Spleen (tissue), 11 donors: Measurements from ENCODE around the gene KANK3. TPM values are rescaled to one million over a fixed set of nuclear protein-coding genes. Genes with fewer than 3 reads are reported as not detected.
A peak's percentile ranks its signal among the peaks of the same experiment; 100 is the strongest.

Experiments used
- DNase-seq: peaks from one replicate; pipeline ENCODE4 v3.0.0-alpha.2; 2020
- H3K27ac ChIP-seq, 8 donors: fragments of 200-600 bp; sonication (generic) in 7 of 8; 1 replicate in 4 of 8; 2 replicates in 4 of 8; pipeline versions ENCODE4 v1.5.0 to v1.8.0; 2016 to 2021; ENCODE audit warnings: inconsistent platforms in 4 of 8, mild to moderate bottlenecking in 4 of 8, moderate library complexity in 1 of 8
- H3K27me3 ChIP-seq, 7 donors: fragments of 200-600 bp; sonication (generic) in 6 of 7; replicated peaks in 1 of 7; 1 replicate in 4 of 7; 2 replicates in 3 of 7; pipeline versions ENCODE4 v1.5.0 to v1.8.0; 2016 to 2021; ENCODE audit warnings: inconsistent platforms in 3 of 7, mild to moderate bottlenecking in 1 of 7
- H3K36me3 ChIP-seq, 6 donors: fragments of 200-600 bp; sonication (generic) in 5 of 6; 1 replicate in 4 of 6; 2 replicates in 2 of 6; pipeline versions ENCODE4 v1.5.0 to v1.8.0; 2016 to 2021; ENCODE audit warnings: inconsistent platforms in 2 of 6
- H3K4me1 ChIP-seq, 6 donors: fragments of 200-600 bp; sonication (generic) in 5 of 6; 1 replicate in 3 of 6; 2 replicates in 3 of 6; pipeline versions ENCODE4 v1.5.0 to v1.8.0; 2016 to 2021; ENCODE audit warnings: inconsistent platforms in 3 of 6
- H3K4me3 ChIP-seq, 8 donors: fragments of 200-600 bp; sonication (generic) in 7 of 8; 1 replicate in 4 of 8; 2 replicates in 4 of 8; pipeline versions ENCODE4 v1.5.0 to v1.8.0; 2016 to 2021; ENCODE audit warnings: inconsistent platforms in 4 of 8, mild to moderate bottlenecking in 4 of 8, moderate library complexity in 2 of 8
- H3K9me3 ChIP-seq, 8 donors: fragments of 200-600 bp; sonication (generic) in 7 of 8; 1 replicate in 4 of 8; 2 replicates in 4 of 8; pipeline versions ENCODE4 v1.5.0 to v1.8.0; 2016 to 2021; ENCODE audit warnings: inconsistent platforms in 4 of 8
- POLR2A ChIP-seq, 3 donors: fragments of 450-650 bp; IDR thresholded peaks; one replicate each; pipeline ENCODE4 v1.5.1; 2017; ENCODE audit warnings: antibody characterized with exemption in 3 of 3, mild to moderate bottlenecking in 1 of 3
- POLR2AphosphoS5 ChIP-seq, 3 donors: sonication (generic); formaldehyde crosslinking; IDR thresholded peaks; one replicate each; pipeline ENCODE4 v1.5.1; 2017; ENCODE audit warnings: antibody characterized with exemption in 3 of 3
- WGBS, 5 donors: extraction: QIAGEN DNeasy Blood & Tissue Kit in 3 of 5; methylation state at CpG; one replicate each; pipeline versions ENCODE4 v1.1.5 to v1.1.7; 2013 to 2018; 5-methylcytosine and 5-hydroxymethylcytosine counted together
- intact Hi-C: fragments of 100-400 bp; cut with DNase I; formaldehyde crosslinking; loops from one replicate; pipeline ENCODE4 v1.15.0; 2023; ENCODE audit warnings: low total_unique reads
- polyA plus RNA-seq, 3 donors: library from polyadenylated mRNA; stranded (reverse); fragments of 200-250 nt; gene quantifications; one replicate each; pipeline ENCODE4 v1.2.1, GENCODE V29; 2013
- total RNA-seq, 7 donors: library from RNA; depleted of rRNA in 3 of 7; stranded (reverse); fragments of >200 nt in 3 of 7; fragmentation: NEBNext Ultra II Directional in 4 of 7; extraction: Animal tissue kit (Norgen Biotek cat#: 25700) in 4 of 7; gene quantifications; one replicate each; pipeline versions ENCODE4 v1.1.0 to v1.2.1, GENCODE V29; 2016 to 2021
- TF ChIP-seq, protein P1 (sequence below), 11 experiments: fragments of 200-600 bp in 7 of 11; fragments of 450-650 bp in 4 of 11; sonication (generic) in 4 of 11; IDR thresholded peaks in 8 of 11; conservative IDR thresholded peaks in 3 of 11; 1 replicate in 7 of 11; 2 replicates in 4 of 11; pipeline versions ENCODE4 v1.4.0 to v1.8.0; 2016 to 2021; ENCODE audit warnings: antibody characterized with exemption in 11 of 11, inconsistent platforms in 4 of 11, mild to moderate bottlenecking in 1 of 11
- donor health status: healthy with polysubstance abuse.
- donor health status: DM: no; HTN: no; CAD: no; lungs with moderate emphysema.
- donor health status: DM: no; HTN: no; CAD: no.
- donor health status: Bipolar disorder and iron deficiency.
- donor health status: healthy.
- donor health status: DM: no; HTN: no; CAD: no.
- donor health status: DM: yes; HTN: yes; CAD: no.

The KANK3 gene
- total and polyA plus RNA-seq, 10 donors, result 14.0 to 84.6 (median 52.8) TPM

DNA sequence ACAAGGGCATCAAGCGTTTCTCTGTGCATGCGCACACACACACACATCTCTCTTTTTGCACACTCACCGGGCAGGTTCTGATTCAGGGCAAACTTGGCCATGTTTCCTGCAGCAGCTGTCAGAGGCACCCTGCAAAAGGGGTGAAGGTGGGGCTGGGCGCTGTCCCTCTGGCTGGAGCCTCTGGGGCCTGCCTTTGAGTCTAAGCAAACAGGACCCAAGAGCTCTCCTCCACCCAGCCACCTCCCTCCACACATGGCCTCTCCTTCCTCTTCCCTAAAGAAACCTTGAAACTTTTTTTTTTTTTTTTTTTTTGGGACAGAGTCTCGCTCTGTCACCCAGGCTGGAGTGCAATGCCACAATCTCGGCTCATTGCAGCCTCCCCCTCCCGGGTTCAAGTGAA is 5.3 kb downstream of the KANK3 start:
- Histone ChIP-seq H3K4me3 (peak overlapping the region in 2 of 8 donors; percentile 27 to 35), H3K4me1 (peaks cover 4 to 96% (median 57%) of the 10 kb centered on the region in 6 donors), H3K9me3 (no peaks in the 10 kb centered on the region), H3K27ac (peak overlapping the region in 5 of 8 donors; percentile 23 to 59 (median 37)), H3K27me3 (peaks cover 5 to 82% (median 43%) of the 10 kb centered on the region in 7 donors), H3K36me3 (peaks cover 0 to 21% (median 4%) of the 10 kb centered on the region in 6 donors)
- intact Hi-C loops, result no loop called here
- WGBS, 5 donors, result 60 to 83% (median 76%) methylated on average over 6 to 7 of the region's 7 CpGs
- peak in 1 of 3 donors; percentile 34 for TF ChIP-seq POLR2AphosphoS5 (IDR thresholded peaks at IDR 0.05)
- TF ChIP-seq, protein P1, sequence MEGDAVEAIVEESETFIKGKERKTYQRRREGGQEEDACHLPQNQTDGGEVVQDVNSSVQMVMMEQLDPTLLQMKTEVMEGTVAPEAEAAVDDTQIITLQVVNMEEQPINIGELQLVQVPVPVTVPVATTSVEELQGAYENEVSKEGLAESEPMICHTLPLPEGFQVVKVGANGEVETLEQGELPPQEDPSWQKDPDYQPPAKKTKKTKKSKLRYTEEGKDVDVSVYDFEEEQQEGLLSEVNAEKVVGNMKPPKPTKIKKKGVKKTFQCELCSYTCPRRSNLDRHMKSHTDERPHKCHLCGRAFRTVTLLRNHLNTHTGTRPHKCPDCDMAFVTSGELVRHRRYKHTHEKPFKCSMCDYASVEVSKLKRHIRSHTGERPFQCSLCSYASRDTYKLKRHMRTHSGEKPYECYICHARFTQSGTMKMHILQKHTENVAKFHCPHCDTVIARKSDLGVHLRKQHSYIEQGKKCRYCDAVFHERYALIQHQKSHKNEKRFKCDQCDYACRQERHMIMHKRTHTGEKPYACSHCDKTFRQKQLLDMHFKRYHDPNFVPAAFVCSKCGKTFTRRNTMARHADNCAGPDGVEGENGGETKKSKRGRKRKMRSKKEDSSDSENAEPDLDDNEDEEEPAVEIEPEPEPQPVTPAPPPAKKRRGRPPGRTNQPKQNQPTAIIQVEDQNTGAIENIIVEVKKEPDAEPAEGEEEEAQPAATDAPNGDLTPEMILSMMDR (IDR thresholded peaks at IDR 0.05 in 8 of 11, conservative IDR thresholded peaks at IDR 0.05 in 3 of 11), result no peak
- DNase-seq, result no peak

DNA sequence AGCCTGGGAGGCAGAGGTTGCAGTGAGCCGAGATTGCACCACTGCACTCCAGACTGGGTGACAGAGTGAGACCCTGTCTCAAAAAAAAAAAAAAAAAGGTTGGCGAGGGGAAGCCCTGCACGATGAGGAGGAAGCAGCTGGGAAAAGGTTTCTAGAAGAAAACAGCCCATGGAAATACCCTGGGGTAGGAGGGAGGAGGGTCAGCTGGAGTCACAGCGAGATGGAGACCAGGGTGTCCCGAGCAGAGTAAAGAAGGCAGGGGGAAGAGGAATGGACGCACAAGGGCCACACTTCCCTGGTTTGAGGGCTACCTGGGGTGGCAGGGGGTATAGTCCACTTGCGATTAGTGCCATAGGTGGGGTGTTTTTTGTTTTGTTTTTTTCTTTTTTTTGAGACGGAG is 6.4 kb downstream of the KANK3 start:
- Histone ChIP-seq H3K27ac (peak overlapping the region in 3 of 8 donors; percentile 37 to 59 (median 57)), H3K36me3 (peaks cover 0 to 30% (median 4%) of the 10 kb centered on the region in 6 donors), H3K27me3 (peaks cover 5 to 73% (median 36%) of the 10 kb centered on the region in 7 donors), H3K9me3 (no peaks in the 10 kb centered on the region), H3K4me1 (peaks cover 4 to 86% (median 52%) of the 10 kb centered on the region in 6 donors), H3K4me3 (peak overlapping the region in 2 of 8 donors; percentile 27 to 71)
- WGBS, 5 donors, result 29 to 48% (median 35%) methylated on average over 8 of the region's 8 CpGs
- no peak for DNase-seq
- intact Hi-C loops, result no loop called here
- no peak for TF ChIP-seq POLR2A (IDR thresholded peaks at IDR 0.05)
- TF ChIP-seq, protein P1 (IDR thresholded peaks at IDR 0.05 in 8 of 11, conservative IDR thresholded peaks at IDR 0.05 in 3 of 11), result no peak
- no peak for TF ChIP-seq POLR2AphosphoS5 (IDR thresholded peaks at IDR 0.05)

DNA sequence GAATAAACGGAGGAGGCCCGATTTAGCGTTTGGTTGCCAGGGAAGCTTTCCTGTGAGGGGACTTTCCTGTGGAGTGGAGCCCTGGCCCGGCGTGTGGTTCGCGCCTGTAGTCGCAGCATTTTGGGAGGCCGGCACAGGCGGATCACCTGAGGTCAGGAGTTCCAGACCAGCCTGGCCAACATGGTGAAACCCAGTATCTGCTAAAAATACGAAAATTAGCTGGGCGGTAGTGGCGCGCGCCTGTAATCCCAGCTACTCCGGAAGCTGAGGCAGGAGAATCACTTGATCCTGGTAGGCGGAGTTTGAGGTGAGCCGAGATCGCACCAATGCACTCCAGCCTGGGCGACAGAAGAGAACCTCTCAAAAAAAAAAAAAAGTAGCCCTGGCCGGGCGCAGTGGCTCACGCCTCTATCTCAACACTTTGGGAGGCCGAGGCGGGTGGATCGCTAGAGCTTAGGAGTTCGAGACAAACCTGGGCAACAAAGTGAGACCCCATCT is 6.9 kb downstream of the KANK3 start:
- Histone ChIP-seq H3K4me1 (peaks cover 4 to 81% (median 49%) of the 10 kb centered on the region in 6 donors), H3K9me3 (no peaks in the 10 kb centered on the region), H3K27ac (peak overlapping the region in 4 of 8 donors; percentile 11 to 37 (median 30)), H3K36me3 (peaks cover 0 to 36% (median 4%) of the 10 kb centered on the region in 6 donors), H3K4me3 (peak overlapping the region in 2 of 8 donors; percentile 37 to 71), H3K27me3 (peaks cover 5 to 68% (median 36%) of the 10 kb centered on the region in 7 donors)
- 27 to 44% (median 32%) methylated on average over 19 to 27 of the region's 27 CpGs for WGBS, 5 donors
- peak in 1 of 3 donors; percentile 41 for TF ChIP-seq POLR2AphosphoS5 (IDR thresholded peaks at IDR 0.05)
- TF ChIP-seq, protein P1 (IDR thresholded peaks at IDR 0.05 in 8 of 11, conservative IDR thresholded peaks at IDR 0.05 in 3 of 11), result no peak
- peak; percentile 49 for DNase-seq
- intact Hi-C loops, result no loop called here

DNA sequence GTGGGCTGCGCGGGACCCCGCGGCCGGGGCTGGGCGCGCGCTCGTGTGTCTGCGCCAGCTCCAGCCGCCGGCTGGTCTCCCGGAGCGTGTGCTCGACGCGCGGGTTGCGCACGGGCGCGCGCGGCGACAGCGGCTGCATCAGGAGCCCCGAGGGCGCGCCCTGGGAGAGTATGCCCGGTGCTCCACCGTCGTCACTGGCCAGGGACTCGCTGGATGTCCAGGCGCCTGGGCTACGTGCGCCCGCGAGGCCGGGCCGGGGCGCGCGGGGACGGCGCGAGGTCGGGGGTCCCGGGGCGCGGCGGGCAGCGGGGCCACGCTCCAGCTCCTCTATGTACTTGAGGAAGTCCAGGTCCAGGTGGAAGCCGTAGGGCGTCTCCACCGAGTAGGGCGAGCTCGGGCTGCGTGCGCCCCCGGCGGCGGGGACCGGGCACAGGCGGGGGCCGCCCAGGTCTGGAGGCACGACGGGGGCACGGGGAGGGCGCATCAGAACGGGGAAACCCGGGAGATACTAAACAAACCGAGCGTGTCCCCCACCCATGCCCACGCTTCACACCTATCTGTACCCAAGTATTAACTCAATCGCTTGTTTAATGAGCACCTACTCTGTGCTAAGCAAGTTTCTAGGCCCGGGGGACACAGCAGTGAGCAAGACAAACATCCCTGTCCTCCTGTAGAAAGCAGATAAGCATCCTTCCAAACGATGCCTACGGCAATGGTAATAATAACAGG is 7.6 kb downstream of the KANK3 start:
- Histone ChIP-seq H3K4me1 (peaks cover 4 to 75% (median 46%) of the 10 kb centered on the region in 6 donors), H3K9me3 (no peaks in the 10 kb centered on the region), H3K27me3 (peaks cover 5 to 62% (median 36%) of the 10 kb centered on the region in 7 donors), H3K27ac (peak overlapping the region in 4 of 8 donors; percentile 11 to 37 (median 30)), H3K36me3 (peaks cover 0 to 42% (median 5%) of the 10 kb centered on the region in 6 donors), H3K4me3 (peak overlapping the region in 6 of 8 donors; percentile 22 to 71 (median 37))
- WGBS, 5 donors, result 13 to 30% (median 20%) methylated on average over 37 to 79 of the region's 79 CpGs
- no peak for TF ChIP-seq POLR2A (IDR thresholded peaks at IDR 0.05)
- TF ChIP-seq POLR2AphosphoS5 (IDR thresholded peaks at IDR 0.05), result no peak
- TF ChIP-seq, protein P1 (IDR thresholded peaks at IDR 0.05 in 8 of 11, conservative IDR thresholded peaks at IDR 0.05 in 3 of 11), result peak in 2 of 11 experiments; percentile 22 to 51
- peak; percentile 56 for DNase-seq
- intact Hi-C loops, result no loop called here
